ENCODE results near the gene NFIB. TPM values are rescaled to one million over a fixed set of nuclear protein-coding genes. Genes with fewer than 3 reads are reported as not detected.

The NFIB gene
- total RNA-seq (2014; rRNA removed) (18.6 and 25.3 TPM in 2 replicates), Bru-seq, nascent RNA (percentile 76 among the genes with signal in this experiment), BruChase-seq, experiment 1, labeled RNA remaining after a 6-hour chase (percentile 71 among the genes with signal in this experiment), BruChase-seq, experiment 2, labeled RNA remaining after a 2-hour chase (percentile 76 among the genes with signal in this experiment)
- long read RNA-seq, full-length matches to known transcripts = 15 of 46 reads
- long read RNA-seq, partial matches to known transcripts = 13 of 46 reads
- long read RNA-seq, other reads (novel, unspliced or antisense) = 18 of 46 reads

- no peaks in the 10 kb centered on the region for H3F3A ChIP-seq (ENCODE audit: low read length, unreplicated experiment)
- POLR2A ChIA-PET (ENCODE audit: unreplicated experiment) = interaction anchor here (0.5 to 0.9 kb wide), 4 partner anchors 108 to 1496 kb away, joined by 3 to 11 read pairs (median 6); no protein-coding TSS in a partner anchor
- peak; percentile 53 for DNase-seq
- peaks cover 64% of the 10 kb centered on the region for H3K79me2 ChIP-seq (ENCODE audit: low read length)
- H3K36me3 ChIP-seq (ENCODE audit: low read depth, low read length) = no peaks in the 10 kb centered on the region
- H3K4me2 ChIP-seq (ENCODE audit: low read length) = peak within 1 kb of the TSS; percentile 92
- TF ChIP-seq EZH2phosphoT487 (IDR thresholded peaks at IDR 0.05; ENCODE audit: borderline replicate concordance, low read length) = no peak
- no peak for TF ChIP-seq CTCF (conservative IDR thresholded peaks at IDR 0.05; ENCODE audit: low read depth, low read length)
- TF ChIP-seq EZH2 (IDR thresholded peaks at IDR 0.05; ENCODE audit: low read length, unreplicated experiment) = no peak
- H3K9ac ChIP-seq (ENCODE audit: low read length) = peak within 1 kb of the TSS; percentile 95
- H2AFZ ChIP-seq (ENCODE audit: low read length) = peak within 1 kb of the TSS; percentile 77
- peak; percentile 7 for ATAC-seq
- peaks cover 35% of the 10 kb centered on the region for H3K4me1 ChIP-seq (ENCODE audit: insufficient read depth, low read length)
- peaks cover 16% of the 10 kb centered on the region; the same call in 1 of the 2 replicates for H4K20me1 ChIP-seq (ENCODE audit: low read length)
- H3K9me2 ChIP-seq (replicated peaks; ENCODE audit: low read length) = no peaks in the 10 kb centered on the region
- H3K4me3 ChIP-seq (ENCODE audit: low read length) = peak within 1 kb of the TSS; percentile 93
- peak within 1 kb of the TSS; percentile 93 for H3K27ac ChIP-seq (ENCODE audit: low read length)
- H3K27me3 ChIP-seq (ENCODE audit: low read length) = no peaks in the 10 kb centered on the region
- H3K9me3 ChIP-seq (ENCODE audit: low read length) = no peaks in the 10 kb centered on the region
- CTCF ChIA-PET = no interaction called here
- intact Hi-C loops (cut with micrococcal nuclease) = loop anchor here (2.0 to 10.0 kb wide), 4 partner anchors 63 to 279 kb away; no protein-coding TSS in a partner anchor
- BruUV-seq (replicated peaks) = no TSS peak
Measured at GRCh38 chr9:14313951-14314423, at the start of gene NFIB. Gene NFIB, minus strand, starts transcription at chr9:14314141. Its CDS starts 630 bp downstream, at chr9:14313511.

GRCh38 chr9:14362175-14362574 is 48.2 kb upstream of the NFIB start:
- no peaks in the 10 kb centered on the region for H3K9me3 ChIP-seq (ENCODE audit: low read length)
- H3K4me1 ChIP-seq (ENCODE audit: insufficient read depth, low read length) = 0 out of 2 replicates have a peak, but pooled peaks cover 9% of the 10 kb centered on the region
- no peak overlapping the region for H2AFZ ChIP-seq (ENCODE audit: low read length)
- H3K4me2 ChIP-seq (ENCODE audit: low read length) = no peak overlapping the region
- no peaks in the 10 kb centered on the region for H3K79me2 ChIP-seq (ENCODE audit: low read length)
- DNase-seq = no peak
- intact Hi-C loops (cut with micrococcal nuclease) = no loop called here
- no peaks in the 10 kb centered on the region for H4K20me1 ChIP-seq (ENCODE audit: low read length)
- no TSS peak for BruUV-seq (replicated peaks)
- no peaks in the 10 kb centered on the region for H3K27me3 ChIP-seq (ENCODE audit: low read length)
- TF ChIP-seq EZH2 (IDR thresholded peaks at IDR 0.05; ENCODE audit: low read length, unreplicated experiment) = no peak
- TF ChIP-seq EZH2phosphoT487 (IDR thresholded peaks at IDR 0.05; ENCODE audit: borderline replicate concordance, low read length) = no peak
- TF ChIP-seq CTCF (conservative IDR thresholded peaks at IDR 0.05; ENCODE audit: low read depth, low read length) = no peak
- H3F3A ChIP-seq (ENCODE audit: low read length, unreplicated experiment) = no peaks in the 10 kb centered on the region
- H3K9me2 ChIP-seq (replicated peaks; ENCODE audit: low read length) = no peaks in the 10 kb centered on the region
- CTCF ChIA-PET = no interaction called here
- POLR2A ChIA-PET (ENCODE audit: unreplicated experiment) = no interaction called here
- no peak overlapping the region for H3K4me3 ChIP-seq (ENCODE audit: low read length)
- no peak for ATAC-seq
- H3K9ac ChIP-seq (ENCODE audit: low read length) = no peak overlapping the region
- no peaks in the 10 kb centered on the region for H3K36me3 ChIP-seq (ENCODE audit: low read depth, low read length)
- no peak overlapping the region for H3K27ac ChIP-seq (ENCODE audit: low read length)

GRCh38 chr9:14361074-14361473 is 47.1 kb upstream of the NFIB start:
- ChIA-PET CTCF (interaction anchor here (0.6 kb wide), 1 partner anchor 924 kb away, joined by 3 read pairs; no protein-coding TSS in a partner anchor), POLR2A (ENCODE audit: unreplicated experiment) (no interaction called here)
- DNase-seq (peak; percentile 11), ATAC-seq (no peak)
- Histone ChIP-seq H3K9me2 (replicated peaks; ENCODE audit: low read length) (no peaks in the 10 kb centered on the region), H3K4me3 (ENCODE audit: low read length) (no peak overlapping the region), H3K4me1 (ENCODE audit: insufficient read depth, low read length) (0 out of 2 replicates have a peak, but pooled peaks cover 9% of the 10 kb centered on the region), H3K9ac (ENCODE audit: low read length) (no peak overlapping the region), H3K36me3 (ENCODE audit: low read depth, low read length) (no peaks in the 10 kb centered on the region), H3F3A (ENCODE audit: low read length, unreplicated experiment) (no peaks in the 10 kb centered on the region), H3K79me2 (ENCODE audit: low read length) (no peaks in the 10 kb centered on the region), H4K20me1 (ENCODE audit: low read length) (no peaks in the 10 kb centered on the region), H2AFZ (ENCODE audit: low read length) (no peak overlapping the region), H3K4me2 (ENCODE audit: low read length) (no peak overlapping the region), H3K27me3 (ENCODE audit: low read length) (no peaks in the 10 kb centered on the region), H3K9me3 (ENCODE audit: low read length) (no peaks in the 10 kb centered on the region), H3K27ac (ENCODE audit: low read length) (no peak overlapping the region)
- BruUV-seq (replicated peaks) = no TSS peak
- TF ChIP-seq EZH2phosphoT487 (IDR thresholded peaks at IDR 0.05; ENCODE audit: borderline replicate concordance, low read length) = no peak
- TF ChIP-seq EZH2 (IDR thresholded peaks at IDR 0.05; ENCODE audit: low read length, unreplicated experiment) = no peak
- TF ChIP-seq CTCF (conservative IDR thresholded peaks at IDR 0.05; ENCODE audit: low read depth, low read length) = no peak
- intact Hi-C loops (cut with micrococcal nuclease) = no loop called here

Measured in PC-3 (cell line).